DND-41 (cell line): ENCODE measurements around the gene VSX1.

Experiments
- ATAC-seq: fragments of 200-7000 bp; cut with Tn5 transposase; 3 replicates; pipeline ENCODE4 v1.9.1; 2021; ENCODE audit warnings: low read depth; ENCODE audit not compliant: insufficient read depth
- DNase-seq: peaks from one replicate; pipeline ENCODE4 v3.0.0-alpha.2; 2020
- H2AFZ ChIP-seq: 2 replicates; pipeline ENCODE4 v1.6.0; 2012; ENCODE audit warnings: low read depth, low read length
- H3K27ac ChIP-seq: 2 replicates; pipeline ENCODE4 v1.5.1; 2012; ENCODE audit warnings: low read length, inconsistent platforms
- H3K27me3 ChIP-seq: fragments of 200-600 bp; sonication (generic); 2 replicates; pipeline ENCODE4 v1.6.0; 2012; ENCODE audit warnings: low read length, mild to moderate bottlenecking, inconsistent platforms; ENCODE audit not compliant: insufficient read depth, poor library complexity
- H3K36me3 ChIP-seq: 2 replicates; pipeline ENCODE4 v1.5.1; 2012; ENCODE audit warnings: low read length, inconsistent platforms; ENCODE audit not compliant: insufficient read depth
- H3K4me1 ChIP-seq: 2 replicates; pipeline ENCODE4 v1.5.1; 2012; ENCODE audit warnings: mild to moderate bottlenecking, low read length; ENCODE audit not compliant: insufficient read depth
- H3K4me2 ChIP-seq: 2 replicates; pipeline ENCODE4 v1.6.0; 2012; ENCODE audit warnings: mild to moderate bottlenecking, moderate library complexity, low read length, inconsistent platforms; ENCODE audit not compliant: insufficient read depth
- H3K4me3 ChIP-seq, 2 experiments: fragments of 200-600 bp in 1 of 2; shearing (Covaris generic) in 1 of 2; 2 replicates each; pipeline ENCODE4 v1.5.1; 2012 to 2016; ENCODE audit warnings: inconsistent platforms in 2 of 2, low read length in 2 of 2, mild to moderate bottlenecking in 2 of 2, low read depth in 1 of 2, moderate library complexity in 1 of 2
- H3K79me2 ChIP-seq: 2 replicates; pipeline ENCODE4 v1.6.0; 2012; ENCODE audit warnings: low read length, inconsistent platforms; ENCODE audit not compliant: insufficient read depth
- H3K9ac ChIP-seq: 2 replicates; pipeline ENCODE4 v1.6.0; 2012; ENCODE audit warnings: low read depth, mild to moderate bottlenecking, inconsistent platforms, low read length, moderate library complexity
- H3K9me3 ChIP-seq: 2 replicates; pipeline ENCODE4 v1.5.1; 2012; ENCODE audit warnings: low read length, moderate library complexity, mild to moderate bottlenecking, inconsistent platforms; ENCODE audit not compliant: insufficient read depth, severe bottlenecking
- H4K20me1 ChIP-seq: 2 replicates; pipeline ENCODE4 v1.6.0; 2012; ENCODE audit warnings: low read length; ENCODE audit not compliant: insufficient read depth
- CTCF ChIP-seq: IDR thresholded peaks from 2 replicates; pipeline ENCODE4 v1.5.1; 2012; ENCODE audit warnings: borderline replicate concordance, low read length, moderate library complexity, mild to moderate bottlenecking; ENCODE audit not compliant: poor library complexity, severe bottlenecking; ENCODE audit errors: extremely low read depth
- EZH2 ChIP-seq: IDR thresholded peaks from 3 replicates; pipeline ENCODE4 v1.6.1; 2012; ENCODE audit warnings: borderline replicate concordance, low read depth, mild to moderate bottlenecking, moderate library complexity, low read length, inconsistent platforms; ENCODE audit not compliant: severe bottlenecking

VSX1 gene

GRCh38 chr20:25125636-25126035 lies 43.7 kb upstream of the VSX1 start:
- Histone ChIP-seq H3K27ac (no peak overlapping the region), H3K4me2 (no peak overlapping the region), H2AFZ (no peak overlapping the region), H4K20me1 (no peaks in the 10 kb centered on the region), H3K27me3 (no peaks in the 10 kb centered on the region), H3K4me1 (no peaks in the 10 kb centered on the region), H3K9me3 (no peaks in the 10 kb centered on the region), H3K36me3 (no peaks in the 10 kb centered on the region), H3K9ac (no peak overlapping the region), H3K4me3 (no peak overlapping the region), H3K79me2 (no peaks in the 10 kb centered on the region)
- no peak for ATAC-seq
- no peak for DNase-seq
- TF ChIP-seq EZH2, result no peak
- TF ChIP-seq CTCF, result no peak

DNA sequence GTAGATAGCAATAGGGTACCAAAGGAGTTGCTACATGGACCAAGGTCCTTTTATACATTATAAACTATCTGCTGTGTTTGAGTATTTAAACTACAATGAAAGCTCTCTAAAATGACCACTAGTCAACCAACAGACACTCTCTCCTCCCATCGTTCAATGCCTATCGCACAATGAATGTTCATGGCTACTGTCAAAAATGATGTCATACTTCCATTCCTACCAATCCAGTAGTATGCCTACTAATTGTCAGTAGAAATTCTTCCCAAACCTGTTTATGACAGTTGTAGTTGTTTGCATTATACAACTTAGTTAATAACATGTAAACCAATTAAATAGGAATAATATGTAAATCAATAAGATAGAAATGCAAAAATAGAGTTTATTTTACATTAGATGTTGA lies 39.0 kb upstream of the VSX1 start:
- Histone ChIP-seq H3K27me3 (no peaks in the 10 kb centered on the region), H3K79me2 (no peaks in the 10 kb centered on the region), H2AFZ (no peak overlapping the region), H4K20me1 (no peaks in the 10 kb centered on the region), H3K36me3 (no peaks in the 10 kb centered on the region), H3K4me3 (no peak overlapping the region), H3K4me1 (no peaks in the 10 kb centered on the region), H3K9me3 (no peaks in the 10 kb centered on the region), H3K4me2 (no peak overlapping the region), H3K27ac (no peak overlapping the region), H3K9ac (no peak overlapping the region)
- TF ChIP-seq EZH2 (no peak), CTCF (no peak)
- no peak for DNase-seq
- ATAC-seq, result no peak

DNA sequence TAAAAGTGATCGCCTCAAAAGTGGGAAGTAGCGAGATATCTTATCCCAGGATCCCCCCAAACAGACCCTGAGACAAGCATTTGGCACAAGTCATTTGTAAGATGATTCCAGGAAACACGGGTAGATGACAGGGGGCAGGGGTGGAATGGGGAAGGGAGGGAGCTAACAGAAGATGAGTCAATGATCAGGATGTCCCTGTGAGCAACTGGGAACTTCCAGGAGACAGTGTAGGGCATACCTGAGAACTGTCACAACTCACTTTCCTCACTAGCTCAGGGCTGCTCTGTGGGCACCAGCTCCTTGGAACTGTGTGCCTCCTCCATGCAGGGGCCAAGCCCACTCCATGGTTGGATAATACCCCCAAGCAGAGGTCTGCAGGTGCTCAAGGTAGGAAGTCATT lies 38.5 kb upstream of the VSX1 start:
- no peak for ATAC-seq
- DNase-seq, result no peak

More for the DNA sequence above, 38.5 kb upstream of the VSX1 start:
- H3K4me3 ChIP-seq, result no peak overlapping the region
- no peak overlapping the region for H2AFZ ChIP-seq
- no peak overlapping the region for H3K27ac ChIP-seq
- H4K20me1 ChIP-seq, result no peaks in the 10 kb centered on the region
- TF ChIP-seq EZH2 (no peak), CTCF (no peak)
- H3K4me2 ChIP-seq, result no peak overlapping the region
- no peaks in the 10 kb centered on the region for H3K4me1 ChIP-seq
- no peaks in the 10 kb centered on the region for H3K27me3 ChIP-seq
- no peaks in the 10 kb centered on the region for H3K79me2 ChIP-seq
- no peak overlapping the region for H3K9ac ChIP-seq
- H3K9me3 ChIP-seq, result no peaks in the 10 kb centered on the region
- H3K36me3 ChIP-seq, result no peaks in the 10 kb centered on the region
